K562 (cell line): ENCODE data around the gene DLX4. TPM values are rescaled to one million over a fixed set of nuclear protein-coding genes. Genes with fewer than 3 reads are reported as not detected.

Experiments used
- ATAC-seq: fragments of 200-7000 bp; cut with Tn5 transposase; 3 replicates; pipeline ENCODE4 v1.9.1; 2020; ENCODE audit warnings: moderate library complexity
- BruUV-seq: library from RNA; stranded (reverse); fragments of 400-500 nt; replicated peaks from 2 replicates; lab custom pipeline; 2021; lab: Mats Ljungman, UMichigan
- CTCF ChIA-PET: fragments of 300-600 bp; formaldehyde crosslinking; extraction: SDS; loops from one replicate; lab custom pipeline; 2021; ENCODE audit warnings: low intra/inter-chr PET ratio; lab: Yijun Ruan, JAX
- POLR2A ChIA-PET: fragments of 300-600, 350-650 bp; sonication (Branson Sonifier 250); formaldehyde crosslinking; extraction: SDS; loops from one replicate; lab custom pipeline; 2021; ENCODE audit warnings: antibody characterized with exemption, inconsistent platforms; lab: Yijun Ruan, JAX
- DNase-seq, 4 experiments: peaks; one replicate each; pipeline versions ENCODE4 v3.0.0 to v3.0.0-alpha.2; 2011 to 2018; ENCODE audit warnings: low spot score in 3 of 4, mixed read lengths in 3 of 4; ENCODE audit errors: extremely low read depth in 1 of 4
- FAIRE-seq: peaks from 2 replicates; lab custom pipeline; 2011; peaks lifted over from hg19 to GRCh38; lab: Jason Lieb, UNC
- H2AFZ ChIP-seq: 2 replicates; pipeline ENCODE4 v1.6.0; 2011; ENCODE audit warnings: low read depth, low read length, control low read depth, inconsistent platforms
- H3K27ac ChIP-seq: fragments of 200-600 bp; 3 replicates; pipeline ENCODE4 v1.8.0; 2011; ENCODE audit warnings: low read depth, mild to moderate bottlenecking, control low read depth, inconsistent platforms, low read length, moderate library complexity, mixed read lengths; ENCODE audit errors: extremely low read depth
- H3K27me3 ChIP-seq, 2 experiments: fragments of 300-600 bp in 1 of 2; 2 replicates in 1 of 2; 3 replicates in 1 of 2; pipeline versions ENCODE4 v1.6.0 to v1.8.0; 2011; ENCODE audit warnings: inconsistent platforms in 2 of 2, low read length in 2 of 2, mild to moderate bottlenecking in 1 of 2, mixed read lengths in 1 of 2, moderate library complexity in 1 of 2; ENCODE audit not compliant: control insufficient read depth in 2 of 2, insufficient read depth in 2 of 2
- H3K36me3 ChIP-seq: fragments of 300-600 bp; 3 replicates; pipeline ENCODE4 v1.8.0; 2011; ENCODE audit warnings: mild to moderate bottlenecking, low read length, inconsistent platforms; ENCODE audit not compliant: control insufficient read depth, insufficient read depth
- H3K4me1 ChIP-seq, 2 experiments: fragments of 200-600 bp in 1 of 2; replicated peaks in 1 of 2; 2 replicates in 1 of 2; 3 replicates in 1 of 2; pipeline versions ENCODE4 v1.5.1 to v1.8.0; 2011; ENCODE audit warnings: inconsistent platforms in 2 of 2, low read length in 2 of 2, mild to moderate bottlenecking in 1 of 2, mixed read lengths in 1 of 2, moderate library complexity in 1 of 2; ENCODE audit not compliant: control insufficient read depth in 2 of 2, insufficient read depth in 2 of 2
- H3K4me2 ChIP-seq: 2 replicates; pipeline ENCODE4 v1.6.1; 2011; ENCODE audit warnings: low read length, control low read depth, inconsistent platforms, mixed read lengths; ENCODE audit not compliant: insufficient read depth
- H3K4me3 ChIP-seq: fragments of 200-600 bp; sonication (generic), shearing (Covaris generic); 2 replicates; pipeline ENCODE4 v1.5.1; 2016; ENCODE audit warnings: control low read depth, inconsistent platforms
- H3K79me2 ChIP-seq: fragments of 200-600 bp; 3 replicates; pipeline ENCODE4 v1.8.0; 2011; ENCODE audit warnings: low read length, inconsistent platforms; ENCODE audit not compliant: control insufficient read depth, insufficient read depth
- H3K9ac ChIP-seq, 2 experiments: 2 replicates each; pipeline versions ENCODE4 v1.6.0 to v1.6.1; 2011; ENCODE audit warnings: low read depth in 2 of 2, low read length in 2 of 2, control low read depth in 1 of 2, inconsistent platforms in 1 of 2, mild to moderate bottlenecking in 1 of 2, mixed read lengths in 1 of 2; ENCODE audit not compliant: insufficient read depth in 1 of 2
- H3K9me1 ChIP-seq: one replicate; pipeline ENCODE4 v1.6.0; 2011; ENCODE audit warnings: inconsistent platforms, mild to moderate bottlenecking, low read length, moderate library complexity; ENCODE audit not compliant: control insufficient read depth, insufficient read depth
- H3K9me3 ChIP-seq: replicated peaks from 2 replicates; pipeline ENCODE4 v1.5.1; 2011; ENCODE audit warnings: low read depth, low read length, inconsistent platforms; ENCODE audit not compliant: control insufficient read depth, insufficient read depth
- H4K20me1 ChIP-seq: replicated peaks from 2 replicates; pipeline ENCODE4 v1.6.1; 2011; ENCODE audit warnings: low read length, inconsistent platforms, mixed read lengths; ENCODE audit not compliant: control insufficient read depth, insufficient read depth
- AFF4 ChIP-seq: sonication (generic); formaldehyde crosslinking; IDR thresholded peaks from 2 replicates; pipeline ENCODE4 v1.8.0; 2023; ENCODE audit warnings: mild to moderate bottlenecking, missing genetic modification reagents
- BRD9 ChIP-seq: fragments of 450-650 bp; IDR thresholded peaks from 2 replicates; pipeline ENCODE4 v1.6.1; 2018; ENCODE audit warnings: low read depth; ENCODE audit not compliant: partially characterized antibody
- CBFA2T3 ChIP-seq: fragments of 450-650 bp; IDR thresholded peaks from 2 replicates; pipeline ENCODE4 v1.6.1; 2017
- CHD1 ChIP-seq: fragments of 200-600 bp; sonication (generic); IDR thresholded peaks from one replicate; pipeline ENCODE4 v1.6.1; 2012; ENCODE audit warnings: mild to moderate bottlenecking, moderate library complexity, low read length, inconsistent platforms
- DNMT1 ChIP-seq: fragments of 450-650 bp; IDR thresholded peaks from 2 replicates; pipeline ENCODE4 v1.6.1; 2016; ENCODE audit warnings: antibody characterized with exemption, mild to moderate bottlenecking
- HMGXB4 ChIP-seq: sonication (generic); formaldehyde crosslinking; IDR thresholded peaks from 2 replicates; pipeline ENCODE4 v1.8.1; 2023; ENCODE audit warnings: mild to moderate bottlenecking, missing genetic modification reagents
- MCM2 ChIP-seq: fragments of 450-650 bp; IDR thresholded peaks from 2 replicates; pipeline ENCODE4 v1.6.1; 2017; ENCODE audit warnings: low read depth, mild to moderate bottlenecking
- MTA2 ChIP-seq: fragments of 450-650 bp; IDR thresholded peaks from 2 replicates; pipeline ENCODE4 v1.6.1; 2016; ENCODE audit warnings: low read depth
- MYNN ChIP-seq, 2 experiments: sonication (generic); formaldehyde crosslinking in 1 of 2; IDR thresholded peaks; 2 replicates each; pipeline versions ENCODE4 v1.5.0 to v1.6.1; 2016 to 2020; ENCODE audit warnings: antibody characterized with exemption in 1 of 2, missing genetic modification reagents in 1 of 2
- PHF8 ChIP-seq: fragments of 200-600 bp; sonication (generic); IDR thresholded peaks from 2 replicates; pipeline ENCODE4 v1.6.1; 2012; ENCODE audit warnings: mixed run types, mild to moderate bottlenecking, inconsistent platforms, low read length, moderate library complexity, borderline replicate concordance
- RBM15 ChIP-seq: fragments of 200-400 bp; formaldehyde crosslinking; IDR thresholded peaks from 2 replicates; pipeline ENCODE4 v1.6.1; 2018; ENCODE audit warnings: mild to moderate bottlenecking, low read length, moderate library complexity; ENCODE audit not compliant: insufficient read depth
- TAF9B ChIP-seq: fragments of 450-650 bp; IDR thresholded peaks from 2 replicates; pipeline ENCODE4 v1.6.1; 2018; ENCODE audit warnings: mild to moderate bottlenecking; ENCODE audit not compliant: partially characterized antibody
- U2AF2 ChIP-seq: fragments of 200-400 bp; formaldehyde crosslinking; optimal IDR thresholded peaks from 2 replicates; pipeline ENCODE3; 2017; ENCODE audit warnings: low read depth, mild to moderate bottlenecking, low read length
- ZNF740 ChIP-seq, 3 experiments: fragments of 200-800 bp in 1 of 3; sonication (Bioruptor generic) in 1 of 3; sonication (generic) in 1 of 3; formaldehyde crosslinking in 1 of 3; IDR thresholded peaks; 2 replicates each; pipeline versions ENCODE4 v1.6.1 to v1.8.0; 2016 to 2022; ENCODE audit warnings: mild to moderate bottlenecking in 2 of 3, missing compliant biosample characterization in 2 of 3, missing genetic modification characterization in 2 of 3, missing genetic modification reagents in 1 of 3
- WGBS: fragments of 100-300 bp; shearing (Covaris generic); methylation state at CpG from one replicate; pipeline ENCODE4 v1.1.6; 2016; ENCODE audit warnings: low coverage, mixed read lengths; ENCODE audit not compliant: insufficient coverage; ENCODE audit errors: missing lambda C conversion rate; 5-methylcytosine and 5-hydroxymethylcytosine counted together
- in situ Hi-C: fragments of 300-500 bp; cut with MboI; formaldehyde crosslinking; loops from 4 replicates; pipeline ENCODE4 v1.15.0; 2018; ENCODE audit warnings: inconsistent platforms, mixed read lengths
- intact Hi-C: fragments of 100-400 bp; cut with micrococcal nuclease; formaldehyde crosslinking; loops from 2 replicates; pipeline ENCODE4 v1.14.2; 2022
- polyA plus RNA-seq, 8 experiments: library from polyadenylated mRNA; depleted of rRNA in 4 of 8; stranded (reverse) in 5 of 8; unstranded in 3 of 8; fragments of >200 nt; fragmentation: Nextera tagmentation in 2 of 8; fragmentation: Illumina TruSeq in 1 of 8; extraction: Ambion mirVana in 2 of 8; extraction: Trizol in 1 of 8; gene quantifications; 2 replicates each; pipeline versions ENCODE4 v1.2.1 to v1.2.3, GENCODE V29; 2011 to 2014; ENCODE audit warnings: inconsistent platforms in 1 of 8, missing spikeins in 1 of 8
- total RNA-seq, 7 experiments: library from RNA; depleted of rRNA in 6 of 7; stranded (reverse); fragments of >200 nt in 6 of 7; fragmentation: Illumina TruSeq in 2 of 7; extraction: Trizol in 2 of 7; gene quantifications; 2 replicates each; pipeline versions ENCODE4 v1.2.1 to v1.2.3, GENCODE V29; 2011 to 2021; ENCODE audit warnings: low replicate concordance in 1 of 7

DLX4 gene
- total and polyA plus RNA-seq, 9 of the 15 experiments (the other 6 are each of a cell fraction or from before 2014, with no cell fraction given), result 0.15 to 2.2 (median 0.58) TPM

- Histone ChIP-seq H3K27me3 (peaks cover 38 to 72% of the 10 kb centered on the region in 2 experiments), H3K27ac (no peak overlapping the region), H4K20me1 (no peaks in the 10 kb centered on the region), H3K4me3 (no peak overlapping the region), H3K9ac (no peak overlapping the region; a peak in 1 of 4 replicates), H3K4me2 (no peak overlapping the region), H3K9me1 (no peaks in the 10 kb centered on the region), H3K4me1 (peaks cover 0 to 11% of the 10 kb centered on the region in 2 experiments; a peak in 2 of 5 replicates), H3K36me3 (no peaks in the 10 kb centered on the region), H3K79me2 (no peaks in the 10 kb centered on the region), H3K9me3 (no peaks in the 10 kb centered on the region), H2AFZ (no peak overlapping the region)
- 14% methylated on average over 50 of the region's 52 CpGs for WGBS
- in situ Hi-C loops (no loop called here), intact Hi-C loops (no loop called here)
- DNase-seq (no peak), ATAC-seq (no peak), FAIRE-seq (no peak)
- CTCF ChIA-PET, result no interaction called here
- no TSS peak for BruUV-seq
- POLR2A ChIA-PET, result interaction anchor here (0.6 to 0.9 kb wide), 3 partner anchors 12 to 330 kb away, joined by 3 to 4 read pairs (median 3); no protein-coding TSS in a partner anchor
- TF ChIP-seq MTA2 (no peak), AFF4 (no peak), CHD1 (no peak), TAF9B (no peak), MCM2 (no peak), DNMT1 (no peak), MYNN (IDR thresholded peaks at IDR 0.05) (no peak), MYNN (CRISPR knock-in tag; IDR thresholded peaks at IDR 0.05) (no peak), RBM15 (no peak), HMGXB4 (CRISPR knock-in tag) (no peak), CBFA2T3 (no peak), U2AF2 (no peak), ZNF740 (CRISPR knock-in tag; IDR thresholded peaks at IDR 0.05) (peak; percentile 52; the same call in 1 of the 2 replicates), ZNF740 (tag; IDR thresholded peaks at IDR 0.05) (no peak), BRD9 (no peak), PHF8 (no peak)
These were observed 5.2 kb upstream of the DLX4 start for GRCh38 chr17:49963626-49964302.
